IMR-90 (cell line): Measurements from ENCODE around the gene GYS1. TPM values are rescaled to one million over a fixed set of nuclear protein-coding genes. Genes with fewer than 3 reads are reported as not detected.

Source experiments
- ATAC-seq: fragments of 200-7000 bp; cut with Tn5 transposase; 2 replicates; pipeline ENCODE4 v1.9.1; 2020; ENCODE audit warnings: low read depth, mild to moderate bottlenecking, moderate library complexity
- BruUV-seq: library from RNA; stranded (reverse); fragments of 400-500 nt; replicated peaks from 2 replicates; lab custom pipeline; 2021; lab: Mats Ljungman, UMichigan
- CTCF ChIA-PET: fragments of 300-600 bp; formaldehyde crosslinking; extraction: SDS; loops from one replicate; lab custom pipeline; 2021; ENCODE audit warnings: antibody characterized with exemption; lab: Yijun Ruan, JAX
- POLR2A ChIA-PET: fragments of 300-600 bp; sonication (Branson Sonifier 250); formaldehyde crosslinking; loops from one replicate; lab custom pipeline; 2022; ENCODE audit warnings: antibody characterized with exemption; ENCODE audit not compliant: unreplicated experiment; lab: Charles Lee
- DNase-seq: peaks from one replicate; pipeline ENCODE4 v3.0.0; 2013
- H2AFZ ChIP-seq: replicated peaks from 2 replicates; pipeline ENCODE3; 2013; ENCODE audit warnings: low read length, mild to moderate bottlenecking; ENCODE audit not compliant: poor library complexity
- H2AK5ac ChIP-seq: 2 replicates; pipeline ENCODE4 v1.6.1; 2013; ENCODE audit warnings: low read depth, low read length, inconsistent platforms
- H2AK9ac ChIP-seq: replicated peaks from 2 replicates; pipeline ENCODE3; 2013; ENCODE audit warnings: mild to moderate bottlenecking, low read depth, low read length, moderate library complexity; ENCODE audit not compliant: poor library complexity
- H2BK120ac ChIP-seq: 2 replicates; pipeline ENCODE4 v1.6.1; 2013; ENCODE audit warnings: low read depth, low read length, inconsistent platforms
- H2BK15ac ChIP-seq: 3 replicates; pipeline ENCODE4 v1.6.1; 2013; ENCODE audit warnings: low read depth, low read length, inconsistent platforms
- H2BK20ac ChIP-seq: 2 replicates; pipeline ENCODE4 v1.6.1; 2013; ENCODE audit warnings: low read depth, mild to moderate bottlenecking, inconsistent platforms, low read length, moderate library complexity
- H2BK5ac ChIP-seq: 2 replicates; pipeline ENCODE4 v1.6.1; 2013; ENCODE audit warnings: mild to moderate bottlenecking, low read depth, low read length, inconsistent platforms; ENCODE audit not compliant: poor library complexity, severe bottlenecking
- H3K14ac ChIP-seq: replicated peaks from 2 replicates; pipeline ENCODE4 v1.6.1; 2013; ENCODE audit warnings: low read depth, low read length, inconsistent platforms
- H3K18ac ChIP-seq: 2 replicates; pipeline ENCODE4 v1.6.1; 2013; ENCODE audit warnings: low read depth, low read length, control low read depth
- H3K23ac ChIP-seq: 2 replicates; pipeline ENCODE4 v1.6.1; 2013; ENCODE audit warnings: low read depth, low read length, inconsistent platforms
- H3K27ac ChIP-seq: 2 replicates; pipeline ENCODE4 v1.5.1; 2013; ENCODE audit warnings: mild to moderate bottlenecking, control low read depth, low read length; ENCODE audit not compliant: insufficient read depth
- H3K27me3 ChIP-seq: 2 replicates; pipeline ENCODE4 v1.6.1; 2013; ENCODE audit warnings: low read length; ENCODE audit not compliant: control insufficient read depth, insufficient read depth
- H3K36me3 ChIP-seq: 2 replicates; pipeline ENCODE4 v1.6.1; 2013; ENCODE audit warnings: low read length, mixed read lengths; ENCODE audit not compliant: control insufficient read depth, insufficient read depth
- H3K4ac ChIP-seq: 2 replicates; pipeline ENCODE4 v1.6.1; 2013; ENCODE audit warnings: low read depth, low read length, inconsistent platforms
- H3K4me1 ChIP-seq: 2 replicates; pipeline ENCODE4 v1.6.1; 2013; ENCODE audit warnings: low read length, mixed read lengths; ENCODE audit not compliant: control insufficient read depth, insufficient read depth
- H3K4me2 ChIP-seq: 2 replicates; pipeline ENCODE4 v1.6.1; 2013; ENCODE audit warnings: low read depth, mild to moderate bottlenecking, control low read depth, low read length, moderate library complexity
- H3K4me3 ChIP-seq: 2 replicates; pipeline ENCODE4 v1.5.1; 2013; ENCODE audit warnings: low read depth, mild to moderate bottlenecking, control low read depth, low read length, moderate library complexity; ENCODE audit not compliant: insufficient read depth
- H3K56ac ChIP-seq: 2 replicates; pipeline ENCODE4 v1.6.1; 2013; ENCODE audit warnings: low read length, inconsistent platforms; ENCODE audit not compliant: insufficient read depth; ENCODE audit errors: extremely low read depth
- H3K79me1 ChIP-seq, 2 experiments: 2 replicates each; pipeline ENCODE4 v1.6.1; 2013; ENCODE audit warnings: low read length in 2 of 2, inconsistent platforms in 1 of 2, low read depth in 1 of 2
- H3K9ac ChIP-seq: 2 replicates; pipeline ENCODE4 v1.6.1; 2013; ENCODE audit warnings: low read depth, low read length, control low read depth
- H3K9me1 ChIP-seq: 2 replicates; pipeline ENCODE4 v1.6.1; 2013; ENCODE audit warnings: low read length, inconsistent platforms; ENCODE audit not compliant: insufficient read depth
- H3K9me3 ChIP-seq: 2 replicates; pipeline ENCODE4 v1.6.1; 2013; ENCODE audit warnings: low read length; ENCODE audit not compliant: control insufficient read depth, insufficient read depth
- H4K20me1 ChIP-seq: 2 replicates; pipeline ENCODE4 v1.6.1; 2013; ENCODE audit warnings: low read length, inconsistent platforms; ENCODE audit not compliant: insufficient read depth
- H4K5ac ChIP-seq: 2 replicates; pipeline ENCODE4 v1.6.1; 2013; ENCODE audit warnings: mild to moderate bottlenecking, low read depth, low read length, control low read depth
- H4K8ac ChIP-seq, 2 experiments: 2 replicates each; pipeline ENCODE4 v1.6.1; 2013; ENCODE audit warnings: low read depth in 2 of 2, low read length in 2 of 2, control low read depth in 1 of 2, inconsistent platforms in 1 of 2
- H4K91ac ChIP-seq: 2 replicates; pipeline ENCODE4 v1.6.1; 2013; ENCODE audit warnings: low read depth, low read length, inconsistent platforms; ENCODE audit not compliant: insufficient read depth
- BHLHE40 ChIP-seq: fragments of 150-350 bp; IDR thresholded peaks from 2 replicates; pipeline ENCODE4 v1.6.1; 2016; ENCODE audit warnings: mild to moderate bottlenecking, low read depth, low read length
- CTCF ChIP-seq: conservative IDR thresholded peaks from 2 replicates; pipeline ENCODE4 v1.5.1; 2012; ENCODE audit warnings: mild to moderate bottlenecking, low read depth, low read length, improper control_type of control experiment
- FOS ChIP-seq: fragments of 150-350 bp; IDR thresholded peaks from 2 replicates; pipeline ENCODE4 v1.6.1; 2016; ENCODE audit warnings: low read depth, low read length
- MAFK ChIP-seq: IDR thresholded peaks from 2 replicates; pipeline ENCODE4 v1.6.1; 2012; ENCODE audit warnings: low read depth, low read length, improper control_type of control experiment
- MAZ ChIP-seq: IDR thresholded peaks from 2 replicates; pipeline ENCODE4 v1.6.1; 2012; ENCODE audit warnings: low read depth, mild to moderate bottlenecking, low read length, improper control_type of control experiment, moderate library complexity, borderline replicate concordance
- MXI1 ChIP-seq: IDR thresholded peaks from 2 replicates; pipeline ENCODE4 v1.6.1; 2012; ENCODE audit warnings: low read depth, mild to moderate bottlenecking, low read length, moderate library complexity, borderline replicate concordance
- NFE2L2 ChIP-seq: fragments of 150-350 bp; IDR thresholded peaks from 2 replicates; pipeline ENCODE4 v1.6.1; 2016; ENCODE audit warnings: low read depth, mild to moderate bottlenecking, low read length
- POLR2A ChIP-seq: IDR thresholded peaks from 2 replicates; pipeline ENCODE4 v1.6.1; 2012; ENCODE audit warnings: mild to moderate bottlenecking, low read depth, low read length
- RAD21 ChIP-seq: IDR thresholded peaks from 2 replicates; pipeline ENCODE4 v1.6.1; 2012; ENCODE audit warnings: low read length, improper control_type of control experiment
- RCOR1 ChIP-seq: IDR thresholded peaks from 2 replicates; pipeline ENCODE4 v1.6.1; 2012; ENCODE audit warnings: mild to moderate bottlenecking, low read length, improper control_type of control experiment; ENCODE audit not compliant: insufficient replicate concordance
- RFX5 ChIP-seq: IDR thresholded peaks from 2 replicates; pipeline ENCODE4 v1.8.0; 2012; ENCODE audit warnings: low read depth, mild to moderate bottlenecking, low read length, moderate library complexity
- SMC3 ChIP-seq: fragments of 150-350 bp; IDR thresholded peaks from 2 replicates; pipeline ENCODE4 v1.6.1; 2016; ENCODE audit warnings: low read depth, mild to moderate bottlenecking, antibody characterized with exemption, low read length, moderate library complexity
- WGBS, 2 experiments: methylation state at CpG; one replicate each; pipeline versions ENCODE4 v1.1.5 to v1.1.7; 2013; ENCODE audit warnings: missing lambda C conversion rate in 2 of 2; ENCODE audit not compliant: insufficient read length in 1 of 2; ENCODE audit errors: extremely low coverage in 2 of 2; 5-methylcytosine and 5-hydroxymethylcytosine counted together
- dilution Hi-C: fragments of 300-500 bp; cut with HindIII; formaldehyde crosslinking; loops from one replicate; pipeline ENCODE4 v1.14.3; 2018; ENCODE audit warnings: low sequenced_read_pairs; ENCODE audit not compliant: unreplicated experiment
- in situ Hi-C: fragments of 300-500 bp; cut with MboI; formaldehyde crosslinking; loops from 3 replicates; pipeline ENCODE4 v1.14.3; 2019; ENCODE audit warnings: low sequenced_read_pairs, inconsistent platforms, mixed read lengths
- intact Hi-C: fragments of 100-400 bp; cut with micrococcal nuclease; formaldehyde crosslinking; loops from 2 replicates; pipeline ENCODE4 v1.10.0; 2022
- polyA plus RNA-seq, 3 experiments: library from polyadenylated mRNA; depleted of rRNA; stranded (reverse); fragments of >200 nt; gene quantifications; 2 replicates each; pipeline ENCODE4 v1.2.3, GENCODE V29; 2012; ENCODE audit warnings: low replicate concordance in 1 of 3
- total RNA-seq: library from RNA; depleted of rRNA; stranded (reverse); fragments of >200 nt; gene quantifications from 2 replicates; pipeline ENCODE4 v1.2.3, GENCODE V29; 2012
- TF ChIP-seq, protein P1 (sequence below): fragments of 150-350 bp; IDR thresholded peaks from 2 replicates; pipeline ENCODE4 v1.6.1; 2017; ENCODE audit warnings: mild to moderate bottlenecking, antibody characterized with exemption, low read length, low read depth
- TF ChIP-seq, protein P2 (sequence below): fragments of 150-350 bp; IDR thresholded peaks from 2 replicates; pipeline ENCODE4 v1.6.1; 2016; ENCODE audit warnings: low read depth, mild to moderate bottlenecking, low read length, moderate library complexity, borderline replicate concordance

The GYS1 gene
- total and polyA plus RNA-seq, 2 of the 4 experiments (the other 2 are of a cell fraction): 38.7 to 72.2 TPM

GRCh38 chr19:48959341-48960239, 33.5 kb downstream of the GYS1 start:
- Histone ChIP-seq H3K4ac (no peak overlapping the region), H3K23ac (no peak overlapping the region), H2BK120ac (no peak overlapping the region), H4K8ac (no peak overlapping the region), H3K4me3 (no peak overlapping the region), H3K27ac (no peak overlapping the region), H3K9me3 (no peaks in the 10 kb centered on the region), H3K79me1 (peaks cover 19 to 76% of the 10 kb centered on the region in 2 experiments), H3K4me1 (peaks cover 27% of the 10 kb centered on the region), H4K20me1 (0 out of 2 replicates have a peak, but pooled peaks cover 2% of the 10 kb centered on the region), H3K14ac (no peak overlapping the region), H2BK15ac (no peak overlapping the region), H4K91ac (no peak overlapping the region), H2AK9ac (no peak overlapping the region), H3K27me3 (no peaks in the 10 kb centered on the region), H2BK20ac (no peak overlapping the region), H3K4me2 (no peak overlapping the region), H2AFZ (no peak overlapping the region), H3K9ac (no peak overlapping the region), H3K9me1 (peaks cover 18% of the 10 kb centered on the region), H3K36me3 (peaks cover 17% of the 10 kb centered on the region), H3K56ac (no peak overlapping the region), H2AK5ac (no peak overlapping the region), H2BK5ac (no peak overlapping the region), H3K18ac (no peak overlapping the region), H4K5ac (no peak overlapping the region)
- POLR2A ChIA-PET: no interaction called here
- BruUV-seq: no TSS peak
- intact Hi-C loops: loop anchor here (10.0 kb wide), 1 partner anchor 315 kb away; the partner anchor contains the start of gene CA11
- dilution Hi-C loops: no loop called here
- ATAC-seq (no peak), DNase-seq (no peak)
- CTCF ChIA-PET: no interaction called here
- 100% methylated on average over 2 of the region's 16 CpGs; no CpG with 5 or more reads in 1 of the 2 experiments for whole genome bisulfite sequencing, 2 experiments
- in situ Hi-C loops: loop anchor here (5.0 to 10.0 kb wide), 2 partner anchors 67 to 315 kb away; partner anchors contain the start of gene CA11
- no peak for TF ChIP-seq RAD21
- TF ChIP-seq MAZ: no peak
- TF ChIP-seq POLR2A: no peak
- TF ChIP-seq RFX5: no peak
- no peak for TF ChIP-seq MXI1
- no peak for TF ChIP-seq NFE2L2
- no peak for TF ChIP-seq MAFK
- TF ChIP-seq FOS: no peak
- TF ChIP-seq RCOR1: no peak
- no peak for TF ChIP-seq SMC3
- TF ChIP-seq, protein P1, sequence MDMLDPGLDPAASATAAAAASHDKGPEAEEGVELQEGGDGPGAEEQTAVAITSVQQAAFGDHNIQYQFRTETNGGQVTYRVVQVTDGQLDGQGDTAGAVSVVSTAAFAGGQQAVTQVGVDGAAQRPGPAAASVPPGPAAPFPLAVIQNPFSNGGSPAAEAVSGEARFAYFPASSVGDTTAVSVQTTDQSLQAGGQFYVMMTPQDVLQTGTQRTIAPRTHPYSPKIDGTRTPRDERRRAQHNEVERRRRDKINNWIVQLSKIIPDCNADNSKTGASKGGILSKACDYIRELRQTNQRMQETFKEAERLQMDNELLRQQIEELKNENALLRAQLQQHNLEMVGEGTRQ: no peak
- TF ChIP-seq, protein P2, sequence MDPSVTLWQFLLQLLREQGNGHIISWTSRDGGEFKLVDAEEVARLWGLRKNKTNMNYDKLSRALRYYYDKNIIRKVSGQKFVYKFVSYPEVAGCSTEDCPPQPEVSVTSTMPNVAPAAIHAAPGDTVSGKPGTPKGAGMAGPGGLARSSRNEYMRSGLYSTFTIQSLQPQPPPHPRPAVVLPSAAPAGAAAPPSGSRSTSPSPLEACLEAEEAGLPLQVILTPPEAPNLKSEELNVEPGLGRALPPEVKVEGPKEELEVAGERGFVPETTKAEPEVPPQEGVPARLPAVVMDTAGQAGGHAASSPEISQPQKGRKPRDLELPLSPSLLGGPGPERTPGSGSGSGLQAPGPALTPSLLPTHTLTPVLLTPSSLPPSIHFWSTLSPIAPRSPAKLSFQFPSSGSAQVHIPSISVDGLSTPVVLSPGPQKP: no peak
- TF ChIP-seq BHLHE40: no peak
- no peak for TF ChIP-seq CTCF
